Measurements from ENCODE around the gene DDX60. TPM values are rescaled to one million over a fixed set of nuclear protein-coding genes. Genes with fewer than 3 reads are reported as not detected.

Gene DDX60
- total RNA-seq, 2 donors from 2014 or later = 9.2 to 10.7 TPM

GRCh38 chr4:168197926-168198325, 120.6 kb downstream of the DDX60 start:
- H3K4me1 ChIP-seq = no peaks in the 10 kb centered on the region
- no peaks in the 10 kb centered on the region for H3K36me3 ChIP-seq
- H3K9me3 ChIP-seq = peaks cover 0 to 12% of the 10 kb centered on the region in 2 donors
- no peak overlapping the region for H3K27ac ChIP-seq
- no peak overlapping the region for H3K4me3 ChIP-seq
- DNase-seq (ENCODE audit: low spot score) = no peak
- TF ChIP-seq CTCF (IDR thresholded peaks at IDR 0.05) = no peak
- no peaks in the 10 kb centered on the region for H3K27me3 ChIP-seq

- Histone ChIP-seq H3K27ac (no peak overlapping the region), H3K36me3 (no peaks in the 10 kb centered on the region), H3K4me1 (no peaks in the 10 kb centered on the region), H3K27me3 (no peaks in the 10 kb centered on the region), H3K9me3 (no peaks in the 10 kb centered on the region), H3K4me3 (no peak overlapping the region)
- no peak for TF ChIP-seq CTCF (IDR thresholded peaks at IDR 0.05)
- DNase-seq (ENCODE audit: low spot score) = no peak
Measured at GRCh38 chr4:168188754-168189153, 129.8 kb downstream of the DDX60 start.

DNA sequence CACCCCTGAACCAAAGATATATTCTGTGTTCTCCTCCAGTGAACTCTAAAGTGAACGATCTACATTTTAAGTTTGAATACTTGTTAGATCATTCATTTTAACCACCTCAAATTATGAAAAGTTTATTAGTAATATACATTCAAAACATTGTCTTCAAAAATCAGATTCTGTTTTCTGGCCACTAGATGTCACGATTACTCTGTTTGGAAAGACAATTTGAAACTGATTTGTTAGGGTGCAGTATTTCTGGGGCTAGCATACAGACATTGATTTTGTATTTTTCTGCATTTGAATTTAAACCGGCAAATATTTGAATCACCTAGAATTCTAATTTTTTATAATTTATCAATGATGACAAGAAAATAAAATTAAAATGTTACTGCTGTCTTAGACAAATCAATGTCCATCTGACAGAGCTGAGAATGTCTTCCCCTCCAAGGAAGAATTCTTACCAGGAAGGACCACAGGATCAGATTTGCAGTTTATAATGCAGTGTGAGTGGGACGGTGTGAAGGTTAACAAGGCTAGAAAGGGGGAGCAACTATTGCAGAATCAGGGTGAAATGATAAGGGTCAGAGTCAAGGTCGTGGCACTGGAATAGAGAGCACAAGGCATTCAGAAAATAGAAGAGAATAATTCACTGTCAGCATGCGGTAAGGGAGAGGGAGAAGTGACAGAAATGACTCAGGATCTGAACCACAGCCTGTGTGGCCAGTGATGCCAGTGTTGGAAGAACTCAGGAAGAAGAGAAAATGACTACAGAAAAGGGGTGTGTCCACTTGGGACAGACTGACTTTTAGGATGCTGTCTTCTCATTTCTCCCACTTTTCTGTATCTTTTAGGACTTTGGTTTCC, 134.6 kb downstream of the DDX60 start:
- Histone ChIP-seq H3K27ac (peak overlapping the region in 1 of 2 donors; percentile 7), H3K27me3 (no peaks in the 10 kb centered on the region)
- peak; percentile 45 to 69 for TF ChIP-seq CTCF (IDR thresholded peaks at IDR 0.05)

GRCh38 chr4:168177546-168178149, 140.9 kb downstream of the DDX60 start:
- H3K4me3 ChIP-seq = no peak overlapping the region
- no peaks in the 10 kb centered on the region for H3K9me3 ChIP-seq
- DNase-seq (ENCODE audit: low spot score) = no peak
- H3K4me1 ChIP-seq = no peaks in the 10 kb centered on the region
- no peak for TF ChIP-seq CTCF (IDR thresholded peaks at IDR 0.05)
- H3K27ac ChIP-seq = no peak overlapping the region
- H3K36me3 ChIP-seq = no peaks in the 10 kb centered on the region
- H3K27me3 ChIP-seq = no peaks in the 10 kb centered on the region

More for the DNA sequence above, 134.6 kb downstream of the DDX60 start:
- Histone ChIP-seq H3K4me1 (no peaks in the 10 kb centered on the region), H3K9me3 (no peaks in the 10 kb centered on the region), H3K4me3 (no peak overlapping the region), H3K36me3 (no peaks in the 10 kb centered on the region)
- no peak for DNase-seq (ENCODE audit: low spot score)

DNA sequence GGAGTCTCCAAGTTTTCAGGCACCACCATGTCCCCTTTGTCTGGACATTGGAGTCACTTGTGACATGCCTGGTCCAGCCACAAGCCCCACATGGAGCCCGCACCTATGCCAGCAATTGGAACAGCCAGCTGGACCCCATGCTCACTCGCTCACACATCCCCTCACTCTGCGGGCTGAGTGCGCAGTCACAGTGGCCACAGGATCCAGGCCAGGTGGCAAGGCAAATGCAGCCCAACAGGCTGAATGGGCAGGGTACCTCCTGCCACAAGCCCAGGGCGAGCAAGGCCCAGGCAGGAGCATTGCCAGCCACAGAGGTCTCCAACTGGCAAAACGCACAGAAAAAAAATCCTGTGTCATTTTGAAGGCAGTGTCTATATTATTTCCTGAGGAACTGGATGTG, 144.2 kb downstream of the DDX60 start:
- no peaks in the 10 kb centered on the region for H3K9me3 ChIP-seq
- H3K36me3 ChIP-seq = no peaks in the 10 kb centered on the region
- no peak for DNase-seq (ENCODE audit: low spot score)
- TF ChIP-seq CTCF (IDR thresholded peaks at IDR 0.05) = no peak
- H3K27ac ChIP-seq = no peak overlapping the region
- no peaks in the 10 kb centered on the region for H3K4me1 ChIP-seq
- H3K27me3 ChIP-seq = no peaks in the 10 kb centered on the region
- H3K4me3 ChIP-seq = no peak overlapping the region

All from right atrium auricular region (tissue), 2 donors.